Measurements from ENCODE around the gene PARP15.

PARP15 gene

DNA sequence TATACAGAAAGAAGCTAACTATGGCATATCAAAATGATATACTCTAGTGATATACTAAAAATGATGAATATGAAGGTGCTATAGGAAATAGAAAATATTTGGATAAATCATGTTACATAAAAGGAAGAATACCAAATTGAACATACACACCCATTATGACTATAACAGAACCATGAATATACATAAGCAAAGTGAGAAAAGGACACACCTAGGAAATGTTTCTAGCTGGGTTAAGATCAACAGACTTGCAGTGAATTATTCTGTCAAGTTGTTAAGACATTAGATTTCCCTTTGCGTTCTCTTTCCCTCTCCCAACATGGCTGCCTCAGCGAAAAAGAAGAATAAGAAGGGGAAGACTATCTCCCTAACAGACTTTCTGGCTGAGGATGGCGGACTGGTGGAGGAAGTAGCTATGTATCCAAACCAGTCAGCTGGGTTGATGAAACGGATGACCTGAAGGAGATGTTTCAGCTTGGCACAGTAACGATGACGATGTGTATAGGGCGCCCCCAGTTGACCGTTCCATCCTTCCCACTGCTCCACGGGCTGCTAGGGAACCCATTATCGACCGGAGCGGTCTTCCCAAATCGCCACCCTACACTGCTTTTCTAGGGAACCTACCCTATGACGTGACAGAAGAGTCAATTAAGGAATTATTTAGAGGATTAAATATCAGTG is 83.0 kb downstream of the PARP15 start:
- H3K4me1 ChIP-seq, result no peaks in the 10 kb centered on the region
- no peak overlapping the region for H3K4me2 ChIP-seq (ENCODE audit: low read length)
- no peaks in the 10 kb centered on the region for H3K36me3 ChIP-seq (ENCODE audit: control insufficient read depth, insufficient read depth, low read length)
- no peak overlapping the region for H2AFZ ChIP-seq
- no peaks in the 10 kb centered on the region for H3K79me2 ChIP-seq
- TF ChIP-seq, protein P1, sequence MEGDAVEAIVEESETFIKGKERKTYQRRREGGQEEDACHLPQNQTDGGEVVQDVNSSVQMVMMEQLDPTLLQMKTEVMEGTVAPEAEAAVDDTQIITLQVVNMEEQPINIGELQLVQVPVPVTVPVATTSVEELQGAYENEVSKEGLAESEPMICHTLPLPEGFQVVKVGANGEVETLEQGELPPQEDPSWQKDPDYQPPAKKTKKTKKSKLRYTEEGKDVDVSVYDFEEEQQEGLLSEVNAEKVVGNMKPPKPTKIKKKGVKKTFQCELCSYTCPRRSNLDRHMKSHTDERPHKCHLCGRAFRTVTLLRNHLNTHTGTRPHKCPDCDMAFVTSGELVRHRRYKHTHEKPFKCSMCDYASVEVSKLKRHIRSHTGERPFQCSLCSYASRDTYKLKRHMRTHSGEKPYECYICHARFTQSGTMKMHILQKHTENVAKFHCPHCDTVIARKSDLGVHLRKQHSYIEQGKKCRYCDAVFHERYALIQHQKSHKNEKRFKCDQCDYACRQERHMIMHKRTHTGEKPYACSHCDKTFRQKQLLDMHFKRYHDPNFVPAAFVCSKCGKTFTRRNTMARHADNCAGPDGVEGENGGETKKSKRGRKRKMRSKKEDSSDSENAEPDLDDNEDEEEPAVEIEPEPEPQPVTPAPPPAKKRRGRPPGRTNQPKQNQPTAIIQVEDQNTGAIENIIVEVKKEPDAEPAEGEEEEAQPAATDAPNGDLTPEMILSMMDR (IDR thresholded peaks at IDR 0.05), result no peak
- no peaks in the 10 kb centered on the region for H3K27me3 ChIP-seq (ENCODE audit: control insufficient read depth, insufficient read depth, low read length)
- no peak overlapping the region for H3K4me3 ChIP-seq (ENCODE audit: low read depth, low read length)
- H3K9ac ChIP-seq, result no peak overlapping the region
- no peak overlapping the region for H3K27ac ChIP-seq
- H3K9me3 ChIP-seq (ENCODE audit: control insufficient read depth, low read length), result no peaks in the 10 kb centered on the region

DNA sequence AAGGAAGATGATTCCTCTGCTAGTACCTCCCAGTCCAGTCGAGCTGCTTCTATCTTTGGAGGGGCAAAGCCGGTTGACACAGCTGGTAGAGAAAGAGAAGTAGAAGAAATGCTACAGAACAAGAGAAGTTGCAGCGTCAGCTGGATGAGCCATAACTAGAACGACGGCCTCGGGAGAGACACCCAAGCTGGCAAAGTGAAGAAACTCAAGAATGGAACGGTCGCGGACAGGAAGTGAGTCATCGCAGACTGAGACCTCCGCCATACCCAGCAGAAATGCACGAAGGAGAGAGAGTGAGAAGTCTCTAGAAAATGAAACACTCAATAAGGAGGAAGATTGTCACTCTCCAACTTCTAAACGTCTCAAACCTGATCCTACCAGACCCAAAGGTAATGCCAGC is 84.2 kb downstream of the PARP15 start:
- Histone ChIP-seq H3K9ac (no peak overlapping the region), H3K36me3 (ENCODE audit: control insufficient read depth, insufficient read depth, low read length) (no peaks in the 10 kb centered on the region), H3K27ac (no peak overlapping the region), H3K9me3 (ENCODE audit: control insufficient read depth, low read length) (no peaks in the 10 kb centered on the region), H3K4me2 (ENCODE audit: low read length) (no peak overlapping the region), H2AFZ (no peak overlapping the region), H3K27me3 (ENCODE audit: control insufficient read depth, insufficient read depth, low read length) (no peaks in the 10 kb centered on the region), H3K4me1 (no peaks in the 10 kb centered on the region), H3K4me3 (ENCODE audit: low read depth, low read length) (no peak overlapping the region), H3K79me2 (no peaks in the 10 kb centered on the region)
- TF ChIP-seq, protein P1 (IDR thresholded peaks at IDR 0.05), result no peak

DNA sequence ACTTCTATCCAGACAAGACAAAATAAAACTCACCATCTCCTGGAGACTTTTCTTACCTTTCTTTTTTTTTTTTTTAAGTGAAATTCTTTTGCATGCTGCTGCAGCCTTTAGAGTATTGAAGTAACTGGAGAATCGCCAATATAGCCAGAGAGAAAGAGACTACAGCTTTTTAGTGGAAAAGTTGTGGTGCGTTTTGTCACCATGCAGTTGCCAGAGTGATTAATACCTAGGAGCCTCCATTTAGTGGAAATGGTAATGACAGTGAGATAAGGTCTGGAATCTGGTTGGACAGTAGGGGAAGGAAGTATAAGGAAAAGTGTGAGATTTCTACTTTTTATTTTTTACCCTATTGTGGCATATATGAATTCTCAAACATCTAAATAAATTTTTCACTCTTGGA is 85.1 kb downstream of the PARP15 start:
- no peak overlapping the region for H3K4me3 ChIP-seq (ENCODE audit: low read depth, low read length)
- no peaks in the 10 kb centered on the region for H3K9me3 ChIP-seq (ENCODE audit: control insufficient read depth, low read length)
- H3K36me3 ChIP-seq (ENCODE audit: control insufficient read depth, insufficient read depth, low read length), result no peaks in the 10 kb centered on the region
- H3K27ac ChIP-seq, result no peak overlapping the region
- H3K79me2 ChIP-seq, result no peaks in the 10 kb centered on the region
- no peaks in the 10 kb centered on the region for H3K27me3 ChIP-seq (ENCODE audit: control insufficient read depth, insufficient read depth, low read length)
- H2AFZ ChIP-seq, result no peak overlapping the region
- no peak overlapping the region for H3K9ac ChIP-seq
- TF ChIP-seq, protein P1 (IDR thresholded peaks at IDR 0.05), result no peak
- H3K4me2 ChIP-seq (ENCODE audit: low read length), result no peak overlapping the region
- no peaks in the 10 kb centered on the region for H3K4me1 ChIP-seq

DNA sequence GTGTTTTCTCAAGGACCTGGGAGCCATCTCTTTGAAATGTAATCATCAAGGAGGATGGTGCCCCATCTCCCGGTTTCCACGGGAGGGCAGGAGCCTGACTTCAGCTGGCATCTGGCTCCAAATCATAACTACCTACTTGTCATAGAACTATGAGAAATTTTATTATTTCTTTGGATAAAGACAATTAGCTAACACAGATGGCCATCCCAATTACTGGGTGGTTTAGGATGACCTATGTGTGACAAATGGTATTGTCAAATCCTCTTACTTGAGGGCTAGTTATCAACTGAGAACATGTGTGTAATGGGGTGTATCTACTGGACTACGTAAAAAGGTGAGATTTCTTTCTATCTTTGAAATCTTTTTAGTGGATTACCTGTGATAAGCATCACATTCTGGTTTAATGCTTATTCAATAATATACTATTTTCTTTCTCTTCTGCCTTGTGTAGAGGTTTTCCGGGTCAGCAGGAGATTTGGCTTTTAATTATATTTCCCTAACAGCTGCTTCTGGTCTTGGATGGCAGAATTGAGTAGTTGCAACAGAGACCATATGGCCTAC is 87.9 kb downstream of the PARP15 start:
- H3K27ac ChIP-seq, result no peak overlapping the region
- H3K4me3 ChIP-seq (ENCODE audit: low read depth, low read length), result no peak overlapping the region
- no peaks in the 10 kb centered on the region for H3K4me1 ChIP-seq
- no peaks in the 10 kb centered on the region for H3K9me3 ChIP-seq (ENCODE audit: control insufficient read depth, low read length)
- H3K4me2 ChIP-seq (ENCODE audit: low read length), result no peak overlapping the region
- H3K79me2 ChIP-seq, result no peaks in the 10 kb centered on the region
- no peaks in the 10 kb centered on the region for H3K36me3 ChIP-seq (ENCODE audit: control insufficient read depth, insufficient read depth, low read length)
- no peaks in the 10 kb centered on the region for H3K27me3 ChIP-seq (ENCODE audit: control insufficient read depth, insufficient read depth, low read length)
- TF ChIP-seq, protein P1 (IDR thresholded peaks at IDR 0.05), result no peak
- no peak overlapping the region for H3K9ac ChIP-seq
- no peak overlapping the region for H2AFZ ChIP-seq

DNA sequence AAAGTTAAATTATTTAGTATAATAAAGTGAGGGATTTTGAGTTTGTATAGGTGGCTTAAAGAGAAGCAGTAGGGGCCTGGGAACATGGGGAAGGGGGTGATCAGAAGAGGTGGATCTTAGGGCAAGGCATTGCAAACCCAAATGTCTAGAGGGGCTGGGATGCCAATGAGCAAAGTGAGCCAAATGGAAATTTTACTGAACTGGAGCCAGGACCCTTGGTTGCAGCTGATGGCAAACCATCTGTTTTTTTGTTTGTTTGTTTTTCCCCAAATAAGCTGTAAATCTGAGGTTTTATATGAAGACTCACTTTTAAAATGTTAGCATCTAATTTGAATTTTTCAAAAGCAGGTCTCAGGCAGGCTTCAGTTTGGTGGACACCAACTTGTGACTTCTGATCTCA is 88.4 kb downstream of the PARP15 start:
- H3K27ac ChIP-seq, result no peak overlapping the region
- no peaks in the 10 kb centered on the region for H3K79me2 ChIP-seq
- H3K4me2 ChIP-seq (ENCODE audit: low read length), result no peak overlapping the region
- H3K4me3 ChIP-seq (ENCODE audit: low read depth, low read length), result no peak overlapping the region
- no peaks in the 10 kb centered on the region for H3K36me3 ChIP-seq (ENCODE audit: control insufficient read depth, insufficient read depth, low read length)
- no peaks in the 10 kb centered on the region for H3K27me3 ChIP-seq (ENCODE audit: control insufficient read depth, insufficient read depth, low read length)
- H3K9ac ChIP-seq, result no peak overlapping the region
- no peak overlapping the region for H2AFZ ChIP-seq
- TF ChIP-seq, protein P1 (IDR thresholded peaks at IDR 0.05), result no peak
- H3K9me3 ChIP-seq (ENCODE audit: control insufficient read depth, low read length), result no peaks in the 10 kb centered on the region
- H3K4me1 ChIP-seq, result no peaks in the 10 kb centered on the region

All from parathyroid adenoma (tissue), 2 donors.